GM12878 (cell line): ENCODE data around the gene SRXN1.

Source experiments
- EP300 ChIP-seq, 2 experiments: fragments of 150-350 bp in 1 of 2; IDR thresholded peaks; 2 replicates each; pipeline ENCODE4 v1.6.1; 2011 to 2012; ENCODE audit warnings: low read depth in 2 of 2, low read length in 2 of 2, borderline replicate concordance in 1 of 2, improper control_type of control experiment in 1 of 2, inconsistent platforms in 1 of 2; ENCODE audit not compliant: control insufficient read depth in 1 of 2
- EZH2 ChIP-seq: IDR thresholded peaks from 2 replicates; pipeline ENCODE4 v1.6.1; 2012; ENCODE audit warnings: low read depth, mild to moderate bottlenecking, control low read depth, inconsistent platforms, low read length, borderline replicate concordance; ENCODE audit not compliant: control insufficient read depth
- JUND ChIP-seq: IDR thresholded peaks from 2 replicates; pipeline ENCODE4 v1.6.1; 2012; ENCODE audit warnings: low read depth, mild to moderate bottlenecking, low read length, improper control_type of control experiment, moderate library complexity
- SP1 ChIP-seq: IDR thresholded peaks from one replicate; pipeline ENCODE4 v1.6.1; 2011; ENCODE audit warnings: low read depth, low read length

DNA sequence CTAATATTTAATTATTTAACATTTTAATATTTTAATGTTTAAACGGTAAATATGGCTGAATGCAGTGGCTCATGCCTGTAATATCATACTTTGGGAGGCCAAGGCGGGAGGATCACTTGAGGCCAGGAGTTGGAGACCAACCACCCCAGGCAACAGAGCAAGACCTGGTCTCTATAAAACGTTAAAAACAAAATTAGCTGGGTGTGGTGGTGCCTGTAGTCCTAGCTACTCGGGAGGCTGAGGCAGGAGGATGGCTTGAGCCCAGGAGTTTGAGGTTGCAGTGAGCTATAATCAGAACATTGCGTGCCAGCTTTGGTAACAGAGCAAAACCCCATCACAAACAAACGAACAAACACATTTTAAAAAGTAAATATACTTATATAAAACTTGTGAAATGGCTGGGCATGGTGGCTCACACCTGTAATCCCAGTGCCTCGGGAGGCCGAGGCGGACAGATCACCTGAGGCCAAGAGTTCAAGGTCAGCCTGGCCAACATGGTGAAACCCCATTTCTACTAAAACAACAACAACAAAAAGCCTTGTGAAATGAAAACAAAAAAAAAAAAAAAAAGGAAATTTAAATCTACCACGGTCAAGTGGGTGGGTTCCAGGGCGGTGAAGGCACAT is 8.2 kb downstream of the SRXN1 start:
- no peak for TF ChIP-seq EZH2
- no peak for TF ChIP-seq SP1
- TF ChIP-seq EP300 (IDR thresholded peaks at IDR 0.05; ENCODE audit: borderline replicate concordance in 1 of 2, control insufficient read depth in 1 of 2, low read depth in 2 of 2, low read length in 2 of 2), result no peak
- TF ChIP-seq JUND, result no peak
